ENCODE results near the gene CIBAR2. TPM values are rescaled to one million over a fixed set of nuclear protein-coding genes. Genes with fewer than 3 reads are reported as not detected.

The CIBAR2 gene
- total and polyA plus RNA-seq, 10 of the 15 experiments (the other 5 are each of a cell fraction or from before 2014, with no cell fraction given), result 0.05 to 0.16 (median 0.07) TPM; not detected in 7

DNA sequence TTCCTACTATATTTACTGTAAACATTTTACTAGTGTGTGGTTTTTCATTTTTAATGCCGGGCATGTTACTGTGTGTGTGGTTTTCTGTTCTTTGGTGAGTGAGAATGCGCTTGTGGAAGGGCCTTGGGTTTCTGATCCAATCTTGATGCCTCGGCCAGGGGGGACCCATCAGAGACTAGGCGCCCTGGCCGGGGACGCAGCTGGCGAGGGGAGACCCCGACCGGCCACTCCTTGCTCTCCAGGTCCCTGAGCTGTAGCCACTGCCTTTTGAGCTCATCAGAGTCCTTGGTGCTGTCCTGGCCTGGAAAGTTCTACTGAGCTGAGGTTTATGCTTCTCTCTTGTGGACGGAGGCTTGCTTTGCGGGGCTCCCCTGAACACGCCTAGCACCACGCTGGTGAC lies 47.2 kb downstream of the CIBAR2 start:
- ChIA-PET SMC1A (ENCODE audit: uncharacterized antibody, unreplicated experiment) (no interaction called here), CTCF (interaction anchor here (2.1 kb wide), 1 partner anchor 9 kb away, joined by 10 read pairs; no protein-coding TSS in a partner anchor), POLR2A (no interaction called here), RAD21 (ENCODE audit: unreplicated experiment) (no interaction called here)
- no peaks in the 10 kb centered on the region for H3K27me3 ChIP-seq (replicated peaks in 1 of 2; ENCODE audit: control insufficient read depth in 2 of 2, insufficient read depth in 2 of 2, low read length in 1 of 2)
- no peak overlapping the region for H3K9ac ChIP-seq (ENCODE audit: control insufficient read depth, insufficient read depth, low read length)
- in situ Hi-C loops (cut with MboI) (no loop called here), intact Hi-C loops (cut with micrococcal nuclease; ENCODE audit: unreplicated experiment) (no loop called here)
- no peaks in the 10 kb centered on the region for H3K79me2 ChIP-seq (ENCODE audit: control insufficient read depth, insufficient read depth, low read length)
- no TSS peak for BruUV-seq (replicated peaks)
- no peak overlapping the region for H3K4me2 ChIP-seq (ENCODE audit: control insufficient read depth, insufficient read depth)
- H2AFZ ChIP-seq (ENCODE audit: control insufficient read depth, low read depth, low read length), result no peak overlapping the region
- WGBS (ENCODE audit: insufficient coverage, insufficient replicate concordance, low lambda C conversion rate, missing lambda C conversion rate), result 60% methylated on average over 13 of the region's 13 CpGs
- H3K36me3 ChIP-seq (ENCODE audit: control insufficient read depth in 2 of 2, insufficient read depth in 2 of 2, low read length in 1 of 2), result no peaks in the 10 kb centered on the region
- no peak for FAIRE-seq
- H3K4me3 ChIP-seq, result no peak overlapping the region
- peaks cover 11% of the 10 kb centered on the region; the same call in 1 of the 2 replicates for H3K4me1 ChIP-seq (ENCODE audit: control insufficient read depth, insufficient read depth, low read length)
- H4K20me1 ChIP-seq (ENCODE audit: control insufficient read depth, insufficient read depth), result no peaks in the 10 kb centered on the region
- DNase-seq (ENCODE audit: low read depth, low spot score), result no peak
- ATAC-seq, result no peak
- H3K27ac ChIP-seq (ENCODE audit: control insufficient read depth, insufficient read depth), result no peak overlapping the region
- H3K9me3 ChIP-seq (replicated peaks; ENCODE audit: control insufficient read depth, insufficient read depth, low read length), result no peaks in the 10 kb centered on the region
- TF ChIP-seq RCOR1 (conservative IDR thresholded peaks at IDR 0.05; ENCODE audit: low read depth, low read length) (no peak), PAX5 (IDR thresholded peaks at IDR 0.05; ENCODE audit: borderline replicate concordance, low read depth, low read length) (no peak), CHD1 (IDR thresholded peaks at IDR 0.05; ENCODE audit: low read depth, low read length) (no peak), NFYB (IDR thresholded peaks at IDR 0.05; ENCODE audit: insufficient read depth, low read depth, low read length) (no peak), HDGF (IDR thresholded peaks at IDR 0.05) (no peak), SMARCA5 (IDR thresholded peaks at IDR 0.05) (no peak), ZNF207 (IDR thresholded peaks at IDR 0.05; ENCODE audit: borderline replicate concordance) (no peak), ZBTB11 (CRISPR knock-in tag; IDR thresholded peaks at IDR 0.05) (no peak), MYC (IDR thresholded peaks at IDR 0.05; ENCODE audit: insufficient read depth, insufficient read length, insufficient replicate concordance, low read length, severe bottlenecking) (no peak), TBL1XR1 (IDR thresholded peaks at IDR 0.05; ENCODE audit: low read depth, low read length) (no peak), SRF (IDR thresholded peaks at IDR 0.05; ENCODE audit: low read depth in 2 of 2, low read length in 2 of 2) (no peak), CTCF (IDR thresholded peaks at IDR 0.05 in 2 of 3, conservative IDR thresholded peaks at IDR 0.05 in 1 of 3; ENCODE audit: control insufficient read depth in 2 of 3, extremely low read depth in 1 of 3, insufficient read depth in 1 of 3, low read depth in 3 of 3, low read length in 3 of 3) (no peak), TCF7 (IDR thresholded peaks at IDR 0.05; ENCODE audit: borderline replicate concordance) (no peak)
- TF ChIP-seq, protein P1, sequence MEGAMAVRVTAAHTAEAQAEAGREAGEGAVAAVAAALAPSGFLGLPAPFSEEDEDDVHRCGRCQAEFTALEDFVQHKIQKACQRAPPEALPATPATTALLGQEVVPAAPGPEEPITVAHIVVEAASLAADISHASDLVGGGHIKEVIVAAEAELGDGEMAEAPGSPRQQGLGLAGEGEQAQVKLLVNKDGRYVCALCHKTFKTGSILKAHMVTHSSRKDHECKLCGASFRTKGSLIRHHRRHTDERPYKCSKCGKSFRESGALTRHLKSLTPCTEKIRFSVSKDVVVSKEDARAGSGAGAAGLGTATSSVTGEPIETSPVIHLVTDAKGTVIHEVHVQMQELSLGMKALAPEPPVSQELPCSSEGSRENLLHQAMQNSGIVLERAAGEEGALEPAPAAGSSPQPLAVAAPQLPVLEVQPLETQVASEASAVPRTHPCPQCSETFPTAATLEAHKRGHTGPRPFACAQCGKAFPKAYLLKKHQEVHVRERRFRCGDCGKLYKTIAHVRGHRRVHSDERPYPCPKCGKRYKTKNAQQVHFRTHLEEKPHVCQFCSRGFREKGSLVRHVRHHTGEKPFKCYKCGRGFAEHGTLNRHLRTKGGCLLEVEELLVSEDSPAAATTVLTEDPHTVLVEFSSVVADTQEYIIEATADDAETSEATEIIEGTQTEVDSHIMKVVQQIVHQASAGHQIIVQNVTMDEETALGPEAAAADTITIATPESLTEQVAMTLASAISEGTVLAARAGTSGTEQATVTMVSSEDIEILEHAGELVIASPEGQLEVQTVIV (IDR thresholded peaks at IDR 0.05; ENCODE audit: borderline replicate concordance, partially characterized antibody), result no peak
